HG03432 (cell line): Measurements from ENCODE around the gene ELP1.
"Not testable (repeated sequence)": the region's sequence is repeated elsewhere in the genome, so short reads cannot be mapped to it uniquely, and the experiment has no call there.

Experiments
- ATAC-seq: cut with Tn5 transposase; IDR thresholded peaks from one replicate; pipeline ENCODE4 v1.9.1; 2021; ENCODE audit warnings: mild to moderate bottlenecking, moderate library complexity; ENCODE audit not compliant: unreplicated experiment

ELP1 gene

GRCh38 chr9:108928386-108928785 lies 5.5 kb downstream of the ELP1 start:
- no peak for ATAC-seq

GRCh38 chr9:108924466-108924865 lies 9.5 kb downstream of the ELP1 start:
- no peak for ATAC-seq

- no peak for ATAC-seq
Measured at GRCh38 chr9:108921200-108921599, 12.7 kb downstream of the ELP1 start.

- ATAC-seq: not testable (repeated sequence)
Measured at GRCh38 chr9:108920401-108920800, 13.5 kb downstream of the ELP1 start.

GRCh38 chr9:108919517-108919916 lies 14.4 kb downstream of the ELP1 start:
- no peak for ATAC-seq

GRCh38 chr9:108913391-108913790 lies 20.5 kb downstream of the ELP1 start:
- no peak for ATAC-seq

GRCh38 chr9:108911820-108912219 lies 22.1 kb downstream of the ELP1 start:
- ATAC-seq: no peak

GRCh38 chr9:108910914-108911313 lies 23.0 kb downstream of the ELP1 start:
- no peak for ATAC-seq

GRCh38 chr9:108910402-108910801 lies 23.5 kb downstream of the ELP1 start:
- no peak for ATAC-seq

GRCh38 chr9:108905494-108905893 lies 28.4 kb downstream of the ELP1 start:
- no peak for ATAC-seq

GRCh38 chr9:108904161-108904560 lies 29.8 kb downstream of the ELP1 start:
- ATAC-seq: no peak

- no peak for ATAC-seq
Measured at GRCh38 chr9:108903420-108904103, 30.4 kb downstream of the ELP1 start.

- ATAC-seq: no peak
Measured at GRCh38 chr9:108900176-108900575, 33.7 kb downstream of the ELP1 start.

GRCh38 chr9:108899023-108899695 lies 34.8 kb downstream of the ELP1 start:
- ATAC-seq: not testable (repeated sequence)

- ATAC-seq: no peak
Measured at GRCh38 chr9:108897324-108898096, 36.4 kb downstream of the ELP1 start.

GRCh38 chr9:108894225-108894997 lies 39.5 kb downstream of the ELP1 start:
- ATAC-seq: no peak

GRCh38 chr9:108889649-108890067 lies 44.3 kb downstream of the ELP1 start:
- no peak for ATAC-seq

- not testable (repeated sequence) for ATAC-seq
Measured at GRCh38 chr9:108886594-108887271, 47.2 kb downstream of the ELP1 start.

- peak; percentile 99 for ATAC-seq
Measured at GRCh38 chr9:108885643-108886348, 48.1 kb downstream of the ELP1 start.

- no peak for ATAC-seq
Measured at GRCh38 chr9:108884701-108885100, 49.2 kb downstream of the ELP1 start.
